Endodermal cell (in vitro differentiated cells): ENCODE data around the gene CCL17. TPM values are rescaled to one million over a fixed set of nuclear protein-coding genes. Genes with fewer than 3 reads are reported as not detected.
"Not testable (repeated sequence)": the region's sequence is repeated elsewhere in the genome, so short reads cannot be mapped to it uniquely, and the experiment has no call there.

Source experiments
- DNase-seq: peaks from one replicate; pipeline ENCODE4 v3.0.0-alpha.2; 2017
- H3K27ac ChIP-seq: 2 replicates; pipeline ENCODE4 v1.5.1; 2013; ENCODE audit warnings: mild to moderate bottlenecking, low read depth, low read length, moderate library complexity
- H3K27me3 ChIP-seq: 2 replicates; pipeline ENCODE4 v1.6.1; 2013; ENCODE audit warnings: mild to moderate bottlenecking, low read length, moderate library complexity; ENCODE audit not compliant: insufficient read depth, control insufficient read depth, poor library complexity, severe bottlenecking
- H3K36me3 ChIP-seq: 2 replicates; pipeline ENCODE4 v1.7.0; 2013; ENCODE audit warnings: mild to moderate bottlenecking, low read length, moderate library complexity; ENCODE audit not compliant: control insufficient read depth, insufficient read depth
- H3K4me1 ChIP-seq: one replicate; pipeline ENCODE4 v1.7.0; 2013; ENCODE audit warnings: low read length; ENCODE audit not compliant: control insufficient read depth, insufficient read depth
- H3K4me3 ChIP-seq: 2 replicates; pipeline ENCODE4 v1.5.1; 2013; ENCODE audit warnings: mild to moderate bottlenecking, low read length, moderate library complexity
- H3K9ac ChIP-seq: 2 replicates; pipeline ENCODE4 v1.6.1; 2013; ENCODE audit warnings: mild to moderate bottlenecking, low read length, moderate library complexity; ENCODE audit not compliant: poor library complexity, severe bottlenecking; ENCODE audit errors: extremely low read depth
- H3K9me3 ChIP-seq: 2 replicates; pipeline ENCODE4 v1.6.1; 2013; ENCODE audit warnings: mild to moderate bottlenecking, low read length, moderate library complexity; ENCODE audit not compliant: control insufficient read depth
- H3K27ac Mint-ChIP-seq: 2 replicates; pipeline ENCODE4 v1.8.0; 2020; ENCODE audit warnings: mixed read lengths
- H3K27me3 Mint-ChIP-seq: 2 replicates; pipeline ENCODE4 v1.8.0; 2021; ENCODE audit warnings: mild to moderate bottlenecking, mixed read lengths; ENCODE audit not compliant: insufficient read depth
- H3K36me3 Mint-ChIP-seq: 2 replicates; pipeline ENCODE4 v1.8.0; 2020; ENCODE audit warnings: low read depth, mixed read lengths
- H3K4me1 Mint-ChIP-seq: 2 replicates; pipeline ENCODE4 v1.8.0; 2020; ENCODE audit warnings: mixed read lengths
- H3K4me3 Mint-ChIP-seq: 2 replicates; pipeline ENCODE4 v1.8.0; 2020; ENCODE audit warnings: mild to moderate bottlenecking, moderate library complexity, mixed read lengths
- H3K9me3 Mint-ChIP-seq: 2 replicates; pipeline ENCODE4 v1.8.0; 2020; ENCODE audit warnings: mild to moderate bottlenecking, mixed read lengths
- WGBS, 2 experiments: methylation state at CpG; one replicate each; pipeline versions ENCODE4 v1.1.5 to v1.1.7; 2013; ENCODE audit warnings: missing lambda C conversion rate in 2 of 2, mixed read lengths in 1 of 2; ENCODE audit not compliant: insufficient coverage in 1 of 2, insufficient read length in 1 of 2; 5-methylcytosine and 5-hydroxymethylcytosine counted together
- total RNA-seq, 2 donors: library from RNA; stranded (reverse); fragmentation: NEBNext Ultra II Directional in 1 of 2; extraction: Animal tissue kit (Norgen Biotek cat#: 25700) in 1 of 2; gene quantifications; 2 replicates in 1 of 2; 3 replicates in 1 of 2; pipeline ENCODE4 v1.2.1, GENCODE V29; 2021
- TF ChIP-seq, protein P1 (sequence below): fragments of 200-600 bp; sonication (generic); conservative IDR thresholded peaks from 2 replicates; pipeline ENCODE4 v1.5.0; 2021; ENCODE audit warnings: antibody characterized with exemption, mild to moderate bottlenecking

Gene CCL17
- total RNA-seq, 2 donors from 2014 or later: not detected

DNA sequence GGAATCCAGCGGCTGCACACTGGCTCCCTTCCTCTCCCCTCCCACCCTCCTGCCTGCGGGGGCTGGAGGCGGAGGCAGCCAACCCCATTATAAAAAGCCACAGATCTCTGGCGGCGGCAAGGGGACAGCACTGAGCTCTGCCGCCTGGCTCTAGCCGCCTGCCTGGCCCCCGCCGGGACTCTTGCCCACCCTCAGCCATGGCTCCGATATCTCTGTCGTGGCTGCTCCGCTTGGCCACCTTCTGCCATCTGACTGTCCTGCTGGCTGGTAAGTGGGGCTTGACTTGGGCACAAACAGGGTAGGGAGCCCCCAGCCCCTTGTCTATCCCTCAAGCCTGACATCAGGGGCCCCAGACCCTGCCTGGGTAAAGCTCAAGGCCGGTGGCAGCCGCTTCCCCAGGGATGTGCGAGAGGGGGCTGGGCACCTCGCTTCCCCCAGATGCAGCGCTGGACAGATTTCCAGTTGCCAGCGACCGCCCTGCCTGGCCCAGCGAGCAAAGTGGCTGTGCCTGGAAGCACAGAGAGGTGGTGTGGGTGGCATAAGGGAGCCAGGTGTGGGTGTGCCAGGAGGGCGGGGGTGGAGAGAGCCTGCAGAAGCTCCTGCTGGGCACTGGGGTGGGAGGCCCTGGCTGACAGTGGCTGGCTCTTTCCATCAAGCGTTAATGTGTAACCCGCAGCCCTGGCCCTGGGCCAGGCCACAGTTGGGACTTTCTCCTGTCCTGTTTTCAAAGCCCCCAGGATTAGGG lies 32.0 kb upstream of the CCL17 start, which contains the start of gene CX3CL1:
Gene CX3CL1, plus strand, starts transcription at position 119 of the 745 bp plus-strand sequence. Its CDS starts 79 bp downstream, at position 198.
- H3K9me3 Mint-ChIP-seq: no peaks in the 10 kb centered on the region
- TF ChIP-seq, protein P1, sequence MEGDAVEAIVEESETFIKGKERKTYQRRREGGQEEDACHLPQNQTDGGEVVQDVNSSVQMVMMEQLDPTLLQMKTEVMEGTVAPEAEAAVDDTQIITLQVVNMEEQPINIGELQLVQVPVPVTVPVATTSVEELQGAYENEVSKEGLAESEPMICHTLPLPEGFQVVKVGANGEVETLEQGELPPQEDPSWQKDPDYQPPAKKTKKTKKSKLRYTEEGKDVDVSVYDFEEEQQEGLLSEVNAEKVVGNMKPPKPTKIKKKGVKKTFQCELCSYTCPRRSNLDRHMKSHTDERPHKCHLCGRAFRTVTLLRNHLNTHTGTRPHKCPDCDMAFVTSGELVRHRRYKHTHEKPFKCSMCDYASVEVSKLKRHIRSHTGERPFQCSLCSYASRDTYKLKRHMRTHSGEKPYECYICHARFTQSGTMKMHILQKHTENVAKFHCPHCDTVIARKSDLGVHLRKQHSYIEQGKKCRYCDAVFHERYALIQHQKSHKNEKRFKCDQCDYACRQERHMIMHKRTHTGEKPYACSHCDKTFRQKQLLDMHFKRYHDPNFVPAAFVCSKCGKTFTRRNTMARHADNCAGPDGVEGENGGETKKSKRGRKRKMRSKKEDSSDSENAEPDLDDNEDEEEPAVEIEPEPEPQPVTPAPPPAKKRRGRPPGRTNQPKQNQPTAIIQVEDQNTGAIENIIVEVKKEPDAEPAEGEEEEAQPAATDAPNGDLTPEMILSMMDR: peak; percentile 56
- no peaks in the 10 kb centered on the region for H3K27me3 ChIP-seq
- H3K4me3 ChIP-seq: no peak within 1 kb of the TSS
- H3K36me3 ChIP-seq: no peaks in the 10 kb centered on the region
- no peaks in the 10 kb centered on the region for H3K36me3 Mint-ChIP-seq
- DNase-seq: peak; percentile 91
- H3K4me1 Mint-ChIP-seq: peaks cover 13% of the 10 kb centered on the region
- H3K9ac ChIP-seq: no peak within 1 kb of the TSS
- H3K4me3 Mint-ChIP-seq: no peak within 1 kb of the TSS
- H3K27me3 Mint-ChIP-seq: no peaks in the 10 kb centered on the region
- H3K4me1 ChIP-seq: peaks cover 10% of the 10 kb centered on the region
- no peaks in the 10 kb centered on the region for H3K9me3 ChIP-seq
- H3K27ac ChIP-seq: peak within 1 kb of the TSS; percentile 91
- no peak within 1 kb of the TSS for H3K27ac Mint-ChIP-seq
- 33 to 39% methylated on average over 13 to 23 of the region's 23 CpGs for WGBS, 2 experiments

DNA sequence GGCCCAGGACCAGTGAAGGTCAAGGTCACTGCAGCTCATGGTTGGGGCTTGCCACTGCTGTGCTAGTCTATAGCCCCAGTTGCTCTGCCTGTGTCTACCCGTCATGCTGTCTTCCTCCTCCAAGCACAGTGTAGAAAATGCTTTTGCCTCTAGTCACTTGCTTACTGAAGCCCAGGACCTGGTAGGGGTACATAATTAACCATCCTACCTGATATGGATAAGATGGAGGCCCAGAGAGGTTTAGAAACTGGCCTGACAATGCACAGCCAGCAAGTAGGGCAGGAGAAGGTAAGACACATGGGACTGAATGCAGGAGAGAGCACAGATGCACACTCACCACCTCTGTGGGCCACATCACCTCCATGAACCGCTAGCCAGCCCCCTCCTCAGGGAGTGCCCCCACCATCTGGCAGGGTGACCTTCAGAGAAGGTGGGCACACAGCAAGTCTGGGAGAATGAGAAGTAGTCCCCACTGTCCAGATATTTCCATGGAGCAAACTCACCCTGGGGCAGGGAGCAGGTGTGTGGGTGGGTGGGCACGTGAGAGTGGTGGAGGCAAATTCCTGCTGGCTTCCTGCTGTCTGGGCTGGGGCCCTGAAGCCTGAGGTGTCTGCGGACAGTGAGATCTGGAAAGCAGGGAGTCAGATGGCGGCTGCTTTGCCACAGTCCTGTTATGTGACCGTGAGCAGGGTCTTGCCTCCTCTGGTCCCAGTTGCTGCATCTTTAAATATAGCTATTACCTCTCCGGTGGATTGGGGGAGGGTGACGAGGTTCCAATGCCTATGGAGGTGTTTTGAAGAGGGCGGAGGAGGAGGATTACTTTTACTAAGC lies 31.2 kb upstream of the CCL17 start:
- no peaks in the 10 kb centered on the region for H3K27me3 Mint-ChIP-seq
- no peak overlapping the region for H3K4me3 Mint-ChIP-seq
- no peak for DNase-seq
- Histone ChIP-seq H3K36me3 (no peaks in the 10 kb centered on the region), H3K4me1 (peaks cover 10% of the 10 kb centered on the region), H3K9me3 (no peaks in the 10 kb centered on the region), H3K27me3 (no peaks in the 10 kb centered on the region), H3K9ac (no peak overlapping the region), H3K4me3 (no peak overlapping the region), H3K27ac (peak overlapping the region; percentile 91)
- H3K36me3 Mint-ChIP-seq: no peaks in the 10 kb centered on the region
- 65 to 80% methylated on average over 8 to 9 of the region's 9 CpGs for WGBS, 2 experiments
- H3K27ac Mint-ChIP-seq: no peak overlapping the region
- TF ChIP-seq, protein P1: no peak
- no peaks in the 10 kb centered on the region for H3K9me3 Mint-ChIP-seq
- peaks cover 13% of the 10 kb centered on the region for H3K4me1 Mint-ChIP-seq

DNA sequence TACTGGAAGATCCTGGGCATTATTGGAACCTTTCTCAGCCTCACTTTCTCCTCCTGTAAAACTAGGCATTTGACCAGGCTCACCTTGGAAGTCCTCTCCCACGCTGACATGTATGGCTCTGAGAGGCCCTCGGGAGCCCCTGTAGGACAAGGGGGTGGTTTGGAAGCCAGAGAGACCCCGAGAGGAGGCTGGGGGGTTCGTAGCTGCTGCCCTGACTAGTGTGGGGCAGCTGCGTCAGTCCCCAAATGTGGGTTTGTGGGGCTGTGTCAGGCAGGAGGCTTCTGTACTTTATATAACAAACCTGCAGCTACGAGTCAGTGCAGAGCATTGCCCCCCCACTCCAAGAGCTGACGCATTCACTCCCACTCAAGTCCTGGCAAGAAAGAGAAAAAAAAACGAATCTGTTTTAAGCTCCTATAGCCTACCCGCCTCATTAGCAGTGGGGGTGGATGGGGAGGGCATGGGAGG lies 30.5 kb upstream of the CCL17 start:
- Mint-ChIP-seq H3K36me3 (no peaks in the 10 kb centered on the region), H3K4me3 (no peak overlapping the region), H3K9me3 (no peaks in the 10 kb centered on the region), H3K4me1 (peaks cover 13% of the 10 kb centered on the region), H3K27ac (no peak overlapping the region), H3K27me3 (no peaks in the 10 kb centered on the region)
- peaks cover 10% of the 10 kb centered on the region for H3K4me1 ChIP-seq
- H3K9me3 ChIP-seq: no peaks in the 10 kb centered on the region
- no peak overlapping the region for H3K9ac ChIP-seq
- H3K27me3 ChIP-seq: no peaks in the 10 kb centered on the region
- TF ChIP-seq, protein P1: no peak
- no peak overlapping the region for H3K27ac ChIP-seq
- 20 to 81% methylated on average over 1 to 8 of the region's 9 CpGs for WGBS, 2 experiments
- no peak overlapping the region for H3K4me3 ChIP-seq
- DNase-seq: no peak
- H3K36me3 ChIP-seq: no peaks in the 10 kb centered on the region

DNA sequence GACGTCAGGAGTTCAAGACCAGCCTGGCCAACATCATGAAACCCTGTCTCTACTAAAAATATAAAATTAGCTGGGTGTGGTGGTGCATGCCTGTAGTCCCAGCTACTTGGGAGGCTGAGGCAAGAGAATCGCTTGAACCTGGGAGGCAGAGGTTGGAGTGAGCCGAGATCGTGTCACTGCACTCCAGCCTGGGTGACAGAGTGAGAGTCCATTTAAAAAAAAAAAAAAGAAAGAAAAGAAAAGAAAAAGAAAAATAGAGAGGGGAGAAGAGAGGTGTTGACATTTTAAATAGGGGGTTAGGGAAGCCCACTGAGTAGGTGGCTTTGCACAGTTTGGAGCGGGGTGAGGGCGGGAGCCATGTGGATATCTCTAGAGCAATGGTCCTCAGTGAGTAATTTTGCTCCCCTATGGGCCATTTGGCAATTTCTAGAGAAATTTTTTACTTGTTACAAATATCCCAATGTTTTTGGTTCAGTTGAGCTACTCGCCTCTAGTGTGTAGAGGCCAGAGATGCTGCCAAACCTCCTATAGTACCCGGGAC lies 29.6 kb upstream of the CCL17 start:
- not testable (repeated sequence) for H3K9me3 Mint-ChIP-seq, H3K36me3 Mint-ChIP-seq, DNase-seq, H3K4me3 ChIP-seq, H3K36me3 ChIP-seq, H3K4me1 ChIP-seq, H3K27me3 Mint-ChIP-seq, H3K9ac ChIP-seq, H3K27ac Mint-ChIP-seq, H3K4me3 Mint-ChIP-seq, H3K9me3 ChIP-seq, H3K27ac ChIP-seq, H3K27me3 ChIP-seq
- H3K4me1 Mint-ChIP-seq: peaks cover 13% of the 10 kb centered on the region
- 89 to 96% methylated on average over 5 to 8 of the region's 8 CpGs for WGBS, 2 experiments
